HAP-1 (cell line): ENCODE measurements around the gene NIPAL3.

ENCODE experiments used
- DNase-seq, 2 experiments: peaks; one replicate each; pipeline ENCODE4 v3.0.0-alpha.2; 2016 to 2020; ENCODE audit warnings: low spot score in 2 of 2
- H3K27me3 ChIP-seq: fragments of 250-450 bp; sonication (Bioruptor Pico); 2 replicates; pipeline ENCODE4 v1.5.1; 2020; ENCODE audit warnings: low read depth, mild to moderate bottlenecking, moderate library complexity
- H3K36me3 ChIP-seq: fragments of 250-450 bp; sonication (Bioruptor Pico); replicated peaks from 2 replicates; pipeline ENCODE4 v1.5.1; 2020; ENCODE audit warnings: mild to moderate bottlenecking
- H3K4me1 ChIP-seq: fragments of 250-450 bp; sonication (Bioruptor Pico); 2 replicates; pipeline ENCODE4 v1.5.1; 2020; ENCODE audit warnings: mild to moderate bottlenecking
- H3K4me3 ChIP-seq: fragments of 250-450 bp; sonication (Bioruptor Pico); 2 replicates; pipeline ENCODE4 v1.5.1; 2020; ENCODE audit warnings: mild to moderate bottlenecking, moderate library complexity
- H3K9me3 ChIP-seq: fragments of 250-450 bp; sonication (Bioruptor Pico); 2 replicates; pipeline ENCODE4 v1.5.1; 2020; ENCODE audit warnings: mild to moderate bottlenecking, moderate library complexity
- in situ Hi-C: fragments of 300-500 bp; cut with MboI; formaldehyde crosslinking; loops from 3 replicates; pipeline ENCODE4 v1.14.3; 2020; ENCODE audit warnings: low sequenced_read_pairs, inconsistent platforms, mixed read lengths

The NIPAL3 gene

GRCh38 chr1:24415334-24415909 is at the start of gene NIPAL3:
NIPAL3 (plus strand) TSS chr1:24415802; CDS start chr1:24419548, 3,746 bp downstream.
- Histone ChIP-seq H3K36me3 (no peaks in the 10 kb centered on the region), H3K4me3 (peak within 1 kb of the TSS; percentile 46), H3K9me3 (no peaks in the 10 kb centered on the region), H3K27me3 (no peaks in the 10 kb centered on the region), H3K4me1 (peaks cover 16% of the 10 kb centered on the region)
- peak; percentile 98 to 99 for DNase-seq
- in situ Hi-C loops, result no loop called here

GRCh38 chr1:24366707-24367106 is 48.9 kb upstream of the NIPAL3 start:
- no peaks in the 10 kb centered on the region for H3K9me3 ChIP-seq
- H3K4me3 ChIP-seq, result no peak overlapping the region
- H3K4me1 ChIP-seq, result no peaks in the 10 kb centered on the region; the same call in 1 of the 2 replicates
- DNase-seq, result no peak
- no peaks in the 10 kb centered on the region for H3K36me3 ChIP-seq
- in situ Hi-C loops, result no loop called here
- H3K27me3 ChIP-seq, result no peaks in the 10 kb centered on the region

GRCh38 chr1:24369199-24369598 is 46.4 kb upstream of the NIPAL3 start:
- H3K4me3 ChIP-seq, result no peak overlapping the region
- H3K36me3 ChIP-seq, result no peaks in the 10 kb centered on the region
- no peaks in the 10 kb centered on the region for H3K9me3 ChIP-seq
- H3K27me3 ChIP-seq, result no peaks in the 10 kb centered on the region
- H3K4me1 ChIP-seq, result no peaks in the 10 kb centered on the region; the same call in 1 of the 2 replicates
- in situ Hi-C loops, result no loop called here
- no peak for DNase-seq

DNA sequence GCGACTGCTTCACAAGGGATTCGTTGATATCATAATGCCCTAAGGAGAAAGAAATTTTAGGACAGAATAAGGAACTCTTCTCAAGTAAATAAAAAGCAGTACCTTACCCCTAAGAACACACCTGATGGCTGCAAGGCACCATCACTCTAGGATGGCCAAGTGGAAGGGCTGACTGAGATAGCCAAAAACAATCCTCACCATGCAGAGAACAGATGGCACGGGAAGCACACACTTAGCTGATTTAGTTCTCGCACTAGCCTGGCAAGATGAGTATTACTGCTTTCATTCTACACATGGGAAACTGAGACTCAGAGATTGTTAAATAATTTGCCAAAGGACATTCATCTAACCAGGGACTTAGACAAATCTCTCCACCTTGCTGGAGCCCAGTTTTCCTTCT is 45.8 kb upstream of the NIPAL3 start:
- DNase-seq, result no peak
- no peaks in the 10 kb centered on the region; the same call in 1 of the 2 replicates for H3K4me1 ChIP-seq

DNA sequence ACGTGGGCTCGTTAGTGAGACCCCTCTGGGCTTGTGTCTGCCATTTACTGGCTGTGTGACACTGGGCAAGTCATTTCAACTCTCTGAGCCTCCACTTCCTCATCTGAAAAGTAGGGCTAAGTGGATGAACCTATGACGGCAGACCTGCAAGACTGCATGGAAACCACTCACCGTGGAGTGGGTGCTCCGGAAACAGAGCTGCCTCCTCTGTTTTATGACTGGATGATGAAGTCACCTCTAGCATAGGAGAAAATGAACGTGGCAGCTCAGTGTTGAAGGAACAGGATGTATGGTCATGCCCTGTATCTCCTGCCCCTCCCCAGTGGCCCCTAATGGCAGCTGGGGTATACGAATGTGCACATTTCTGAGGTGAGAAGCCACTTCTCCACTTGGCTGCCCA is 42.6 kb upstream of the NIPAL3 start:
- no peak overlapping the region for H3K4me3 ChIP-seq
- 0 out of 2 replicates have a peak, but pooled peaks cover 2% of the 10 kb centered on the region for H3K4me1 ChIP-seq
- no peaks in the 10 kb centered on the region for H3K27me3 ChIP-seq
- no peak for DNase-seq
- H3K36me3 ChIP-seq, result no peaks in the 10 kb centered on the region
- H3K9me3 ChIP-seq, result no peaks in the 10 kb centered on the region
- in situ Hi-C loops, result no loop called here

More for the DNA sequence above, 45.8 kb upstream of the NIPAL3 start:
- no peaks in the 10 kb centered on the region for H3K9me3 ChIP-seq
- in situ Hi-C loops, result no loop called here
- no peaks in the 10 kb centered on the region for H3K36me3 ChIP-seq
- H3K27me3 ChIP-seq, result no peaks in the 10 kb centered on the region
- H3K4me3 ChIP-seq, result no peak overlapping the region

DNA sequence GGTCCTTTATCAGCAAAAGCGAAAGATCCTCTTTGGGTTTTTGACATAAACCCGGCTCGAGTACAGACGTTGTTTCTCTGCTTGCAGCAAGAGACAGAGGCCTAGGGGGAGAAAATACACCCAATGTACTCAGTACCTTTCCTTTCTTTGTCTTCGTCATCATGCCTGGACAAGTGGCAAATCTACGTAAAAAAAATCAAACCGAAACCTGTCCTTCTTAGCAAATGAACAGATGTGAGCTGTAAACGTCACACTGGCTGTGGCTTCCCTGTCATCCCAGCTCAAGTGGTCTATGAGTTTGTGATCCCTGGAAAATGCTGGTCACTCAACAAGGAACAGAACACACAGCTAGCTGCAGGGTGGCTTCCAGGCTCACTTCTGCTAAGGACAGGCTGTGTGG is 41.9 kb upstream of the NIPAL3 start:
- H3K36me3 ChIP-seq, result no peaks in the 10 kb centered on the region
- no peak for DNase-seq
- H3K4me3 ChIP-seq, result no peak overlapping the region
- in situ Hi-C loops, result no loop called here
- no peaks in the 10 kb centered on the region for H3K9me3 ChIP-seq
- 0 out of 2 replicates have a peak, but pooled peaks cover 2% of the 10 kb centered on the region for H3K4me1 ChIP-seq
- no peaks in the 10 kb centered on the region for H3K27me3 ChIP-seq

GRCh38 chr1:24374891-24375786 is 40.5 kb upstream of the NIPAL3 start:
- H3K27me3 ChIP-seq, result no peaks in the 10 kb centered on the region
- H3K4me3 ChIP-seq, result no peak overlapping the region
- no peak for DNase-seq
- H3K36me3 ChIP-seq, result peaks cover 5% of the 10 kb centered on the region; the same call in 1 of the 2 replicates
- no peaks in the 10 kb centered on the region for H3K9me3 ChIP-seq
- H3K4me1 ChIP-seq, result 0 out of 2 replicates have a peak, but pooled peaks cover 2% of the 10 kb centered on the region
- in situ Hi-C loops, result no loop called here

- no peak for DNase-seq
- H3K36me3 ChIP-seq, result peaks cover 5% of the 10 kb centered on the region
- no peaks in the 10 kb centered on the region for H3K27me3 ChIP-seq
- no peak overlapping the region for H3K4me3 ChIP-seq
- H3K9me3 ChIP-seq, result no peaks in the 10 kb centered on the region
- H3K4me1 ChIP-seq, result 0 out of 2 replicates have a peak, but pooled peaks cover 2% of the 10 kb centered on the region
- in situ Hi-C loops, result no loop called here
These were observed 35.8 kb upstream of the NIPAL3 start for GRCh38 chr1:24379733-24380315.

GRCh38 chr1:24380508-24380907 is 35.1 kb upstream of the NIPAL3 start:
- H3K4me3 ChIP-seq, result no peak overlapping the region
- H3K4me1 ChIP-seq, result no peaks in the 10 kb centered on the region
- no peaks in the 10 kb centered on the region for H3K27me3 ChIP-seq
- H3K9me3 ChIP-seq, result no peaks in the 10 kb centered on the region
- no peak for DNase-seq
- in situ Hi-C loops, result no loop called here
- peaks cover 5% of the 10 kb centered on the region for H3K36me3 ChIP-seq

GRCh38 chr1:24381256-24381655 is 34.3 kb upstream of the NIPAL3 start:
- Histone ChIP-seq H3K27me3 (no peaks in the 10 kb centered on the region), H3K36me3 (peaks cover 5% of the 10 kb centered on the region), H3K4me3 (no peak overlapping the region), H3K9me3 (no peaks in the 10 kb centered on the region), H3K4me1 (no peaks in the 10 kb centered on the region)
- in situ Hi-C loops, result no loop called here
- DNase-seq, result no peak

- no peak for DNase-seq
- Histone ChIP-seq H3K4me3 (no peak overlapping the region), H3K4me1 (no peaks in the 10 kb centered on the region), H3K36me3 (peaks cover 5% of the 10 kb centered on the region), H3K27me3 (no peaks in the 10 kb centered on the region), H3K9me3 (no peaks in the 10 kb centered on the region)
- in situ Hi-C loops, result no loop called here
These were observed 33.4 kb upstream of the NIPAL3 start for GRCh38 chr1:24382165-24382577.

DNA sequence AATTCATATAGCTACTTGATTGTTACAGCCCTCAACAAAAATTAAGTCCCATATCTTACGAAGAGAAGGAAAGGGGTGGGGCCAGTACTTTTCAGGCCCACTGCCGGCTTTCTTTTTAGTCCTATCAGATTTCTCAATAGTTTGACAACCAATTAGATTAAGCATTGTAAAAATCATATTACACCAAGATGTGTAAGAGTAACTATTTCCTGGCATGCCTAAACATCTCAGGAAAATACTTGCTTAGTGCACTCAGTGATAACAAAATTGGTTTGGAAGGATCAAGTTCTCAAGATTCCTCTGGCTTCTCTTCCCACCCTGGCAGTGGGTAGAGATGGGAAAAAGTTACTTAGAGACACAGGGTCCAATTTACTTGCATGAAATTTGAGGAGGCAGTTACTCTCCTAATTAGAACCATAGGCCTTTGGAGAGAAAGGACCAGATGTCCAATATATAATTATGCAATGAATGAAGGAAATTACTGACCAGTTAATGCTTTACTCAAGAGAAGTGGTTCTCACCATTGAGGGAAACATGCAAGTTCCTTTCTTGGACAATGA is 32.1 kb upstream of the NIPAL3 start:
- Histone ChIP-seq H3K36me3 (peaks cover 5% of the 10 kb centered on the region), H3K4me3 (no peak overlapping the region), H3K9me3 (no peaks in the 10 kb centered on the region), H3K4me1 (no peaks in the 10 kb centered on the region), H3K27me3 (no peaks in the 10 kb centered on the region)
- no peak for DNase-seq
- in situ Hi-C loops, result no loop called here

DNA sequence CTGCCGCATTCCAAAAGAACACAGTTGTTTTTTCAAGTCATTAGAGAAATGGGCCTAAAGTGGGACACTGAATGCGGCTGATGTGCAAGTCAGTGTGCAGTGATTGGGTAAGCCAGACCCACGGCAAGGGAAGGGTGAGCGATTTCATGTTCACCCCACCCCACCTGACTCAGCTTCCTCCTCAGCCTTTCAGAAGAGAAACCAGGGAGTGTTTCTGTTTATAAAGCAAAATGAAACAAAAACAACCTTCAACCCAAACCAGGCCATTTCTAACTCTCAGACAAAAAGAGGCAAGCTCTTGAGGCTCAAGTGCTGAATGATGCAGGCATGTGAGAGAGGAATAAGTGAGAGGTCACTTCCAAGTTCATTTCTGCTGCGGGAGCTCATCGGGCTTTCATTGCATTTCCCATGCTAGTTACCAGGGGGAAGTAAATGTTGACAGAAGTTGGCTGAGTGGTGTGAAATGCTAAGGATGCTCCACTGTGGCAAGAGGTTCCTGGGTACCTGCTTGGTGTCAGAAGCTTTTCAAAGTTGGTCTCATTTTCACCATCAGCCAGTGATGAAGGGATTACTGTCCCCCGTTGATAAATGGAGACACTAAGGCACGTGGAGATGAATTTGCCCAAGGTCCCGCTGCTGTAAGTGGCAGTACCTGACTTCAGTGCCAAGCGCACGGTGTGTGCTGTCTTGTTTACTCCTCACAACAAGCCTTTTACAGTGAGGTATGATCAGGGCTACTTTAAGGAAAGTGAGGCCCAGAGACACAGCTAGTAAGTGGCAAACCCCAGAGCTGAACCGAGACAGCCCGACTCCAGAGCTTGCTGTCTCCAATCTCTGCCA is 31.1 kb upstream of the NIPAL3 start:
- Histone ChIP-seq H3K4me3 (no peak overlapping the region), H3K27me3 (no peaks in the 10 kb centered on the region), H3K4me1 (peaks cover 3% of the 10 kb centered on the region; the same call in 1 of the 2 replicates), H3K36me3 (peaks cover 2% of the 10 kb centered on the region), H3K9me3 (no peaks in the 10 kb centered on the region)
- DNase-seq, result no peak
- in situ Hi-C loops, result no loop called here
